ENCODE data around the gene STOML2. TPM values are rescaled to one million over a fixed set of nuclear protein-coding genes. Genes with fewer than 3 reads are reported as not detected.

STOML2 gene
- total RNA-seq, 1 donor from 2014 or later, result 248 TPM

- Histone ChIP-seq H3K27me3 (ENCODE audit: control insufficient read depth, insufficient read depth, low read length) (no peaks in the 10 kb centered on the region), H3K4me3 (ENCODE audit: low read depth, low read length) (no peak overlapping the region), H3K36me3 (ENCODE audit: control insufficient read depth, insufficient read depth, low read length) (peaks cover 4% of the 10 kb centered on the region)
- TF ChIP-seq, protein P1, sequence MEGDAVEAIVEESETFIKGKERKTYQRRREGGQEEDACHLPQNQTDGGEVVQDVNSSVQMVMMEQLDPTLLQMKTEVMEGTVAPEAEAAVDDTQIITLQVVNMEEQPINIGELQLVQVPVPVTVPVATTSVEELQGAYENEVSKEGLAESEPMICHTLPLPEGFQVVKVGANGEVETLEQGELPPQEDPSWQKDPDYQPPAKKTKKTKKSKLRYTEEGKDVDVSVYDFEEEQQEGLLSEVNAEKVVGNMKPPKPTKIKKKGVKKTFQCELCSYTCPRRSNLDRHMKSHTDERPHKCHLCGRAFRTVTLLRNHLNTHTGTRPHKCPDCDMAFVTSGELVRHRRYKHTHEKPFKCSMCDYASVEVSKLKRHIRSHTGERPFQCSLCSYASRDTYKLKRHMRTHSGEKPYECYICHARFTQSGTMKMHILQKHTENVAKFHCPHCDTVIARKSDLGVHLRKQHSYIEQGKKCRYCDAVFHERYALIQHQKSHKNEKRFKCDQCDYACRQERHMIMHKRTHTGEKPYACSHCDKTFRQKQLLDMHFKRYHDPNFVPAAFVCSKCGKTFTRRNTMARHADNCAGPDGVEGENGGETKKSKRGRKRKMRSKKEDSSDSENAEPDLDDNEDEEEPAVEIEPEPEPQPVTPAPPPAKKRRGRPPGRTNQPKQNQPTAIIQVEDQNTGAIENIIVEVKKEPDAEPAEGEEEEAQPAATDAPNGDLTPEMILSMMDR (IDR thresholded peaks at IDR 0.05; ENCODE audit: insufficient read depth, low read length, severe bottlenecking), result no peak
- FAIRE-seq (no peak), DNase-seq (ENCODE audit: low read depth) (no peak)
Observed at GRCh38 chr9:35108461-35108860, 5.5 kb upstream of the STOML2 start.

- DNase-seq (ENCODE audit: low read depth) (no peak), FAIRE-seq (no peak)
- TF ChIP-seq, protein P1 (IDR thresholded peaks at IDR 0.05; ENCODE audit: insufficient read depth, low read length, severe bottlenecking), result no peak
Observed at GRCh38 chr9:35107297-35108290, 4.7 kb upstream of the STOML2 start.

DNA sequence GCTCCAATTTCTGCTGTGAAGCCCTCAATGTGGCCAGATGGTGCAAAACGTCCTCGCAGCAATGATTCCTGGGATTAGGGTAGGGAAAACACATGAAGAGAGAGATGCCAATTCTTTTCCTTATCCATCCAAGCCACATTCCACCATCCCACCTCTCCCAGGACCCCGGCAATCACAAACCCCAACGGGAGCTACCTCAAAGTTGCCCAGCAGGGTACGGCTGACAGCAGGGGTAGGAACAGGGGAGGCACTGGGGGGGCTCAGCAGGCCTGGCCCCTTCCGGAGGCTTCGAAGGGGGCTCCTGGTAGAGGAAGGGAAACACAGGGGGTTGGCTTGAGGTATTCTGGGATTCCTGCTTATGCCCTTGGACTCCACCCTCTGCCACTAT, 3.4 kb upstream of the STOML2 start:
- FAIRE-seq, result no peak
- H3K4me3 ChIP-seq (ENCODE audit: low read depth, low read length), result no peak overlapping the region

More at GRCh38 chr9:35107297-35108290, 4.7 kb upstream of the STOML2 start:
- Histone ChIP-seq H3K4me3 (ENCODE audit: low read depth, low read length) (no peak overlapping the region), H3K36me3 (ENCODE audit: control insufficient read depth, insufficient read depth, low read length) (peaks cover 4% of the 10 kb centered on the region), H3K27me3 (ENCODE audit: control insufficient read depth, insufficient read depth, low read length) (no peaks in the 10 kb centered on the region)

GRCh38 chr9:35105571-35106342, 2.8 kb upstream of the STOML2 start:
- Histone ChIP-seq H3K36me3 (ENCODE audit: control insufficient read depth, insufficient read depth, low read length) (peaks cover 7% of the 10 kb centered on the region), H3K27me3 (ENCODE audit: control insufficient read depth, insufficient read depth, low read length) (no peaks in the 10 kb centered on the region), H3K4me3 (ENCODE audit: low read depth, low read length) (no peak overlapping the region)
- TF ChIP-seq, protein P1 (IDR thresholded peaks at IDR 0.05; ENCODE audit: insufficient read depth, low read length, severe bottlenecking), result no peak
- DNase-seq (ENCODE audit: low read depth), result no peak
- no peak for FAIRE-seq

More for the DNA sequence above, 3.4 kb upstream of the STOML2 start:
- Histone ChIP-seq H3K36me3 (ENCODE audit: control insufficient read depth, insufficient read depth, low read length) (peaks cover 4% of the 10 kb centered on the region), H3K27me3 (ENCODE audit: control insufficient read depth, insufficient read depth, low read length) (no peaks in the 10 kb centered on the region)
- TF ChIP-seq, protein P1 (IDR thresholded peaks at IDR 0.05; ENCODE audit: insufficient read depth, low read length, severe bottlenecking), result no peak
- DNase-seq (ENCODE audit: low read depth), result no peak

DNA sequence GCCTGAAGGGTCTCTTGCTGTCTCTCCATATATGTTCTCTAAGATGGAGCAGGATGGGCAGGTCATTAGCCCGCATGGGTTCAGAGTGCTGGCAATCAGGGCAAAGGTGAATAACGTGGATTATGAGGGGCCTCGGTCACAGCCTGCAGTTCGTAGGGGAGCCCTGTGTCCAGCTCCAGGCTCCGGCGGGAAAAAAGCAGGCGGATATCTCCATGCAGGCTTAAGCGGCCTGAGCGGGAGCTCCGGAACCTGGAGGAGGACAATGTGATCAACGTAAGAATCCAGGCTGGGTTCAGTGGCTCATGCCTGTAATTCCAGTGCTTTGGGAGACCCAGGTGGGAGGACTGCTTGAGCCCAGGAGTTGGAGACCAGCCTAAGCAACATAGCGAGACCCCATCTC, 2.2 kb upstream of the STOML2 start:
- H3K36me3 ChIP-seq (ENCODE audit: control insufficient read depth, insufficient read depth, low read length), result peaks cover 12% of the 10 kb centered on the region
- DNase-seq (ENCODE audit: low read depth), result no peak
- H3K27me3 ChIP-seq (ENCODE audit: control insufficient read depth, insufficient read depth, low read length), result no peaks in the 10 kb centered on the region
- no peak for FAIRE-seq
- TF ChIP-seq, protein P1 (IDR thresholded peaks at IDR 0.05; ENCODE audit: insufficient read depth, low read length, severe bottlenecking), result no peak
- H3K4me3 ChIP-seq (ENCODE audit: low read depth, low read length), result no peak overlapping the region
